ENCODE results near the gene SCARF2.
"Not testable (repeated sequence)": the region's sequence is repeated elsewhere in the genome, so short reads cannot be mapped to it uniquely, and the experiment has no call there.

The SCARF2 gene

GRCh38 chr22:20427104-20427944 lies 10.3 kb downstream of the SCARF2 start:
- no peak for DNase-seq

GRCh38 chr22:20426259-20426615 lies 11.4 kb downstream of the SCARF2 start:
- no peak for DNase-seq

- DNase-seq = no peak
Observed at GRCh38 chr22:20425566-20426258, 11.9 kb downstream of the SCARF2 start.

- no peak for DNase-seq
Observed at GRCh38 chr22:20424932-20425565, 12.6 kb downstream of the SCARF2 start.

- DNase-seq = no peak
Observed at GRCh38 chr22:20424568-20424931, 13.1 kb downstream of the SCARF2 start.

GRCh38 chr22:20423906-20424551 lies 13.6 kb downstream of the SCARF2 start:
- no peak for DNase-seq

GRCh38 chr22:20423008-20423905 lies 14.4 kb downstream of the SCARF2 start:
- DNase-seq = no peak

GRCh38 chr22:20422271-20423007 lies 15.2 kb downstream of the SCARF2 start:
- DNase-seq = no peak

- DNase-seq = no peak
Observed at GRCh38 chr22:20421507-20421874, 16.1 kb downstream of the SCARF2 start.

- no peak for DNase-seq
Observed at GRCh38 chr22:20420157-20420842, 17.3 kb downstream of the SCARF2 start.

GRCh38 chr22:20419664-20419951 lies 18.0 kb downstream of the SCARF2 start:
- DNase-seq = no peak

- DNase-seq = peak; percentile 73
Observed at GRCh38 chr22:20418211-20418788, 19.3 kb downstream of the SCARF2 start.

GRCh38 chr22:20415699-20416098 lies 21.9 kb downstream of the SCARF2 start:
- DNase-seq = not testable (repeated sequence)

GRCh38 chr22:20415241-20415640 lies 22.4 kb downstream of the SCARF2 start:
- not testable (repeated sequence) for DNase-seq

GRCh38 chr22:20414450-20414849 lies 23.2 kb downstream of the SCARF2 start:
- no peak for DNase-seq

- no peak for DNase-seq
Observed at GRCh38 chr22:20414059-20414440, 23.6 kb downstream of the SCARF2 start.

- no peak for DNase-seq
Observed at GRCh38 chr22:20413217-20414058, 24.2 kb downstream of the SCARF2 start.

GRCh38 chr22:20412474-20413216 lies 25.0 kb downstream of the SCARF2 start:
- no peak for DNase-seq

- not testable (repeated sequence) for DNase-seq
Observed at GRCh38 chr22:20409385-20409784, 28.2 kb downstream of the SCARF2 start.

Data from stimulated activated CD4-positive, alpha-beta T cell treated with anti-CD3 and anti-CD28 coated beads, Interleukin-4, amount 100 ng/mL, for 24 hours (primary cell).